Mucosa of stomach (tissue), 1 donor: ENCODE results near the gene OGDH.
A peak's percentile ranks its signal among the peaks of the same experiment; 100 is the strongest.

Experiments
- H3K27me3 ChIP-seq: one replicate; pipeline ENCODE4 v1.7.0; 2013; ENCODE audit warnings: mild to moderate bottlenecking, low read length; ENCODE audit not compliant: control insufficient read depth, insufficient read depth
- H3K36me3 ChIP-seq: one replicate; pipeline ENCODE4 v1.7.0; 2013; ENCODE audit warnings: low read length; ENCODE audit not compliant: control insufficient read depth, insufficient read depth
- H3K4me1 ChIP-seq: one replicate; pipeline ENCODE4 v1.7.0; 2013; ENCODE audit warnings: mild to moderate bottlenecking, low read length; ENCODE audit not compliant: control insufficient read depth, insufficient read depth
- H3K4me3 ChIP-seq: one replicate; pipeline ENCODE4 v1.7.0; 2013; ENCODE audit warnings: low read length
- H3K9ac ChIP-seq: one replicate; pipeline ENCODE4 v1.7.0; 2013; ENCODE audit warnings: mild to moderate bottlenecking, low read length, moderate library complexity
- H3K9me3 ChIP-seq: one replicate; pipeline ENCODE4 v1.7.0; 2013; ENCODE audit warnings: mild to moderate bottlenecking, low read length, moderate library complexity; ENCODE audit not compliant: control insufficient read depth
- donor health status: Pancreatic carcinoma.

The OGDH gene

GRCh38 chr7:44567884-44568283 lies 38.5 kb upstream of the OGDH start:
- Histone ChIP-seq H3K9me3 (no peaks in the 10 kb centered on the region), H3K4me1 (peaks cover 10% of the 10 kb centered on the region), H3K4me3 (no peak overlapping the region), H3K36me3 (peaks cover 52% of the 10 kb centered on the region), H3K9ac (no peak overlapping the region), H3K27me3 (no peaks in the 10 kb centered on the region)

- no peak overlapping the region for H3K4me3 ChIP-seq
- H3K27me3 ChIP-seq = no peaks in the 10 kb centered on the region
- no peaks in the 10 kb centered on the region for H3K9me3 ChIP-seq
- H3K36me3 ChIP-seq = peaks cover 52% of the 10 kb centered on the region
- peaks cover 14% of the 10 kb centered on the region for H3K4me1 ChIP-seq
- no peak overlapping the region for H3K9ac ChIP-seq
These were observed 37.5 kb upstream of the OGDH start for GRCh38 chr7:44568771-44569560.

- H3K4me1 ChIP-seq = peaks cover 20% of the 10 kb centered on the region
- H3K4me3 ChIP-seq = no peak overlapping the region
- H3K9ac ChIP-seq = no peak overlapping the region
- no peaks in the 10 kb centered on the region for H3K27me3 ChIP-seq
- peaks cover 44% of the 10 kb centered on the region for H3K36me3 ChIP-seq
- H3K9me3 ChIP-seq = no peaks in the 10 kb centered on the region
These were observed 36.5 kb upstream of the OGDH start for GRCh38 chr7:44569959-44570358.

GRCh38 chr7:44572771-44573170 lies 33.7 kb upstream of the OGDH start:
- H3K4me3 ChIP-seq = peak overlapping the region; percentile 93
- H3K9me3 ChIP-seq = no peaks in the 10 kb centered on the region
- peaks cover 17% of the 10 kb centered on the region for H3K4me1 ChIP-seq
- peak overlapping the region; percentile 88 for H3K9ac ChIP-seq
- peaks cover 39% of the 10 kb centered on the region for H3K36me3 ChIP-seq
- H3K27me3 ChIP-seq = no peaks in the 10 kb centered on the region

- peaks cover 30% of the 10 kb centered on the region for H3K36me3 ChIP-seq
- H3K4me1 ChIP-seq = peaks cover 17% of the 10 kb centered on the region
- no peaks in the 10 kb centered on the region for H3K27me3 ChIP-seq
- H3K9me3 ChIP-seq = no peaks in the 10 kb centered on the region
- H3K4me3 ChIP-seq = peak within 1 kb of the TSS; percentile 93
- peak within 1 kb of the TSS; percentile 88 for H3K9ac ChIP-seq
These were observed 32.8 kb upstream of the OGDH start, which contains the start of gene DDX56 for GRCh38 chr7:44573464-44574286. Gene DDX56, minus strand, starts transcription at chr7:44573908. Its CDS starts 13 bp downstream, at chr7:44573895.

GRCh38 chr7:44574287-44574872 lies 32.0 kb upstream of the OGDH start:
- H3K36me3 ChIP-seq = peaks cover 28% of the 10 kb centered on the region
- H3K9ac ChIP-seq = peak overlapping the region; percentile 88
- H3K4me1 ChIP-seq = peaks cover 17% of the 10 kb centered on the region
- H3K4me3 ChIP-seq = peak overlapping the region; percentile 93
- H3K27me3 ChIP-seq = no peaks in the 10 kb centered on the region
- H3K9me3 ChIP-seq = no peaks in the 10 kb centered on the region

- no peak overlapping the region for H3K9ac ChIP-seq
- H3K36me3 ChIP-seq = peaks cover 23% of the 10 kb centered on the region
- H3K4me1 ChIP-seq = peaks cover 17% of the 10 kb centered on the region
- H3K4me3 ChIP-seq = no peak overlapping the region
- no peaks in the 10 kb centered on the region for H3K9me3 ChIP-seq
- no peaks in the 10 kb centered on the region for H3K27me3 ChIP-seq
These were observed 31.4 kb upstream of the OGDH start for GRCh38 chr7:44575054-44575453.

GRCh38 chr7:44576228-44576627 lies 30.2 kb upstream of the OGDH start:
- H3K4me1 ChIP-seq = peaks cover 24% of the 10 kb centered on the region
- peaks cover 15% of the 10 kb centered on the region for H3K36me3 ChIP-seq
- no peaks in the 10 kb centered on the region for H3K9me3 ChIP-seq
- no peak overlapping the region for H3K4me3 ChIP-seq
- H3K9ac ChIP-seq = peak overlapping the region; percentile 2
- no peaks in the 10 kb centered on the region for H3K27me3 ChIP-seq

GRCh38 chr7:44580945-44581878 lies 25.2 kb upstream of the OGDH start:
- peak overlapping the region; percentile 80 for H3K4me3 ChIP-seq
- H3K9ac ChIP-seq = peak overlapping the region; percentile 92
- no peaks in the 10 kb centered on the region for H3K27me3 ChIP-seq
- no peaks in the 10 kb centered on the region for H3K9me3 ChIP-seq
- peaks cover 5% of the 10 kb centered on the region for H3K36me3 ChIP-seq
- H3K4me1 ChIP-seq = peaks cover 19% of the 10 kb centered on the region

GRCh38 chr7:44581879-44582603 lies 24.4 kb upstream of the OGDH start, which contains the start of gene TMED4:
Gene TMED4, minus strand, starts transcription at chr7:44582231. Its CDS starts 25 bp downstream, at chr7:44582206.
- Histone ChIP-seq H3K9ac (peak within 1 kb of the TSS; percentile 92), H3K27me3 (no peaks in the 10 kb centered on the region), H3K4me3 (peak within 1 kb of the TSS; percentile 80), H3K9me3 (no peaks in the 10 kb centered on the region), H3K4me1 (peaks cover 19% of the 10 kb centered on the region), H3K36me3 (peaks cover 5% of the 10 kb centered on the region)
